Endothelial cell of umbilical vein (primary cell): Measurements from ENCODE around the gene ILKAP. TPM values are rescaled to one million over a fixed set of nuclear protein-coding genes. Genes with fewer than 3 reads are reported as not detected.

ENCODE experiments used
- BruUV-seq: library from RNA; stranded (reverse); fragments of 400-500 nt; replicated peaks from 2 replicates; lab custom pipeline; 2021; lab: Mats Ljungman, UMichigan
- CTCF ChIA-PET: fragments of 300-600, 350-600 bp; sonication (Branson Sonifier 250); formaldehyde crosslinking; loops from one replicate; lab custom pipeline; 2021; ENCODE audit warnings: antibody characterized with exemption, inconsistent platforms; lab: Charles Lee
- POLR2A ChIA-PET: fragments of 300-600, 350-600 bp; sonication (Branson Sonifier 250); formaldehyde crosslinking; loops from one replicate; lab custom pipeline; 2021; ENCODE audit warnings: antibody characterized with exemption, inconsistent platforms; lab: Charles Lee
- DNase-seq: peaks from one replicate; pipeline ENCODE4 v3.0.0-alpha.2; 2011; ENCODE audit warnings: low read depth, low spot score
- FAIRE-seq: peaks from 2 replicates; lab custom pipeline; 2011; peaks lifted over from hg19 to GRCh38; lab: Jason Lieb, UNC
- H2AFZ ChIP-seq: 2 replicates; pipeline ENCODE4 v1.6.0; 2012; ENCODE audit warnings: low read depth, low read length, control low read depth, inconsistent platforms
- H3K27ac ChIP-seq: 2 replicates; pipeline ENCODE4 v1.5.1; 2011; ENCODE audit warnings: low read depth, mild to moderate bottlenecking, control low read depth, low read length, moderate library complexity; ENCODE audit not compliant: insufficient read depth
- H3K27me3 ChIP-seq, 2 experiments: 2 replicates each; pipeline versions ENCODE4 v1.6.0 to v1.6.1; 2011; ENCODE audit warnings: low read length in 2 of 2, mixed read lengths in 1 of 2; ENCODE audit not compliant: control insufficient read depth in 2 of 2, insufficient read depth in 2 of 2
- H3K36me3 ChIP-seq, 2 experiments: 2 replicates in 1 of 2; 3 replicates in 1 of 2; pipeline ENCODE4 v1.5.1; 2011; ENCODE audit warnings: low read length in 2 of 2, mild to moderate bottlenecking in 1 of 2, moderate library complexity in 1 of 2; ENCODE audit not compliant: control insufficient read depth in 2 of 2, insufficient read depth in 2 of 2; ENCODE audit errors: extremely low read depth in 1 of 2
- H3K4me1 ChIP-seq: 3 replicates; pipeline ENCODE4 v1.5.1; 2011; ENCODE audit warnings: mild to moderate bottlenecking, low read length; ENCODE audit not compliant: control insufficient read depth, insufficient read depth; ENCODE audit errors: extremely low read depth
- H3K4me2 ChIP-seq: 2 replicates; pipeline ENCODE4 v1.6.1; 2011; ENCODE audit warnings: low read length, control low read depth, mixed read lengths; ENCODE audit not compliant: insufficient read depth
- H3K4me3 ChIP-seq, 3 experiments: fragments of 200-600 bp in 1 of 3; sonication (generic), shearing (Covaris generic) in 1 of 3; replicated peaks in 1 of 3; 2 replicates each; pipeline ENCODE4 v1.5.1; 2011 to 2016; ENCODE audit warnings: control low read depth in 3 of 3, low read length in 3 of 3, mild to moderate bottlenecking in 2 of 3, inconsistent platforms in 1 of 3, low read depth in 1 of 3, moderate library complexity in 1 of 3; ENCODE audit not compliant: insufficient read depth in 1 of 3
- H3K79me2 ChIP-seq: 2 replicates; pipeline ENCODE4 v1.6.0; 2012; ENCODE audit warnings: low read length, inconsistent platforms; ENCODE audit not compliant: control insufficient read depth, insufficient read depth
- H3K9ac ChIP-seq: replicated peaks from 2 replicates; pipeline ENCODE3; 2011; ENCODE audit warnings: low read length, control low read depth; ENCODE audit not compliant: insufficient read depth; ENCODE audit errors: extremely low read depth
- H3K9me1 ChIP-seq: replicated peaks from 3 replicates; pipeline ENCODE4 v1.6.0; 2011; ENCODE audit warnings: mild to moderate bottlenecking, low read length; ENCODE audit not compliant: control insufficient read depth, insufficient read depth; ENCODE audit errors: extremely low read depth
- H3K9me3 ChIP-seq: replicated peaks from 2 replicates; pipeline ENCODE4 v1.5.1; 2012; ENCODE audit warnings: low read length, inconsistent platforms; ENCODE audit not compliant: control insufficient read depth, insufficient read depth
- H4K20me1 ChIP-seq: replicated peaks from 2 replicates; pipeline ENCODE3; 2011; ENCODE audit warnings: mild to moderate bottlenecking, low read length; ENCODE audit not compliant: control insufficient read depth, insufficient read depth; ENCODE audit errors: extremely low read depth
- EZH2 ChIP-seq: IDR thresholded peaks from 2 replicates; pipeline ENCODE4 v1.6.1; 2012; ENCODE audit warnings: borderline replicate concordance, low read depth, mild to moderate bottlenecking, moderate library complexity, low read length, inconsistent platforms; ENCODE audit not compliant: severe bottlenecking
- FOS ChIP-seq: IDR thresholded peaks from 2 replicates; pipeline ENCODE4 v1.6.1; 2011; ENCODE audit warnings: mild to moderate bottlenecking, low read length, moderate library complexity, borderline replicate concordance; ENCODE audit not compliant: insufficient read depth
- GATA2 ChIP-seq: IDR thresholded peaks from 2 replicates; pipeline ENCODE4 v1.7.0; 2011; ENCODE audit warnings: low read depth, mild to moderate bottlenecking, moderate library complexity, mixed read lengths, low read length; ENCODE audit not compliant: insufficient read length, insufficient read depth
- JUN ChIP-seq: IDR thresholded peaks from 2 replicates; pipeline ENCODE4 v1.6.1; 2011; ENCODE audit warnings: borderline replicate concordance, low read depth; ENCODE audit not compliant: insufficient read length, insufficient read depth
- MYC ChIP-seq: IDR thresholded peaks from one replicate; pipeline ENCODE4 v1.6.1; 2011; ENCODE audit warnings: mild to moderate bottlenecking, low read depth, low read length
- POLR2A ChIP-seq: IDR thresholded peaks from 2 replicates; pipeline ENCODE4 v1.6.1; 2012; ENCODE audit warnings: low read depth, mild to moderate bottlenecking, control low read depth, low read length
- POLR2AphosphoS5 ChIP-seq: IDR thresholded peaks from 2 replicates; pipeline ENCODE4 v1.6.1; 2012; ENCODE audit warnings: low read depth, mild to moderate bottlenecking, control low read depth, low read length, moderate library complexity; ENCODE audit not compliant: insufficient read depth
- dilution Hi-C: fragments of 300-500 bp; cut with MboI; formaldehyde crosslinking; loops from one replicate; pipeline ENCODE4 v1.15.0; 2019; ENCODE audit warnings: low sequenced_read_pairs; ENCODE audit not compliant: extremely low pct_ligation_motif_present
- intact Hi-C: fragments of 100-400 bp; cut with micrococcal nuclease; formaldehyde crosslinking; loops from one replicate; pipeline ENCODE4 v1.10.0; 2022
- polyA plus RNA-seq, 4 experiments: library from polyadenylated mRNA; depleted of rRNA in 3 of 4; stranded (reverse) in 3 of 4; unstranded in 1 of 4; fragments of >200 nt; gene quantifications; 2 replicates each; pipeline versions ENCODE4 v1.2.1 to v1.2.3, GENCODE V29; 2011 to 2012; ENCODE audit warnings: missing spikeins in 1 of 4
- total RNA-seq: library from RNA; stranded (reverse); gene quantifications from 2 replicates; pipeline ENCODE4 v1.2.3, GENCODE V29; 2021
- TF ChIP-seq, protein P1 (sequence below), 2 donors: IDR thresholded peaks; 1 replicate in 1 of 2; 2 replicates in 1 of 2; pipeline ENCODE4 v1.5.1; 2011; ENCODE audit warnings: low read length in 2 of 2, mild to moderate bottlenecking in 2 of 2, moderate library complexity in 2 of 2, control low read depth in 1 of 2, inconsistent platforms in 1 of 2, low read depth in 1 of 2; ENCODE audit not compliant: insufficient read depth in 1 of 2; ENCODE audit errors: extremely low read depth in 1 of 2
- TF ChIP-seq, protein P2 (sequence below): IDR thresholded peaks from 2 replicates; pipeline ENCODE4 v1.6.1; 2011; ENCODE audit not compliant: insufficient read depth, insufficient read length

The ILKAP gene
- total and polyA plus RNA-seq, 2 donors (not counting 3 experiments of a cell fraction or from before 2014, with no cell fraction given) = 49.2 to 49.8 TPM

GRCh38 chr2:238251331-238251730, 47.8 kb upstream of the ILKAP start:
- CTCF ChIA-PET = interaction anchor here (6.0 kb wide), 1 partner anchor 13 kb away, joined by 43 read pairs; no protein-coding TSS in a partner anchor
- Histone ChIP-seq H3K9ac (no peak overlapping the region), H3K4me3 (no peak overlapping the region), H3K27me3 (no peaks in the 10 kb centered on the region), H3K9me3 (no peaks in the 10 kb centered on the region), H4K20me1 (no peaks in the 10 kb centered on the region), H3K9me1 (no peaks in the 10 kb centered on the region), H3K36me3 (peaks cover 0 to 3% of the 10 kb centered on the region in 2 experiments), H3K27ac (no peak overlapping the region), H3K79me2 (no peaks in the 10 kb centered on the region), H3K4me1 (no peaks in the 10 kb centered on the region), H2AFZ (no peak overlapping the region), H3K4me2 (no peak overlapping the region)
- POLR2A ChIA-PET = no interaction called here
- intact Hi-C loops (loop anchor here (10.0 kb wide), 1 partner anchor 173 kb away; the partner anchor contains the start of gene ASB1), dilution Hi-C loops (no loop called here)
- BruUV-seq = no TSS peak
- TF ChIP-seq JUN = no peak
- TF ChIP-seq GATA2 = no peak
- TF ChIP-seq POLR2AphosphoS5 = no peak
- no peak for TF ChIP-seq FOS
- TF ChIP-seq MYC = no peak
- TF ChIP-seq, protein P1, sequence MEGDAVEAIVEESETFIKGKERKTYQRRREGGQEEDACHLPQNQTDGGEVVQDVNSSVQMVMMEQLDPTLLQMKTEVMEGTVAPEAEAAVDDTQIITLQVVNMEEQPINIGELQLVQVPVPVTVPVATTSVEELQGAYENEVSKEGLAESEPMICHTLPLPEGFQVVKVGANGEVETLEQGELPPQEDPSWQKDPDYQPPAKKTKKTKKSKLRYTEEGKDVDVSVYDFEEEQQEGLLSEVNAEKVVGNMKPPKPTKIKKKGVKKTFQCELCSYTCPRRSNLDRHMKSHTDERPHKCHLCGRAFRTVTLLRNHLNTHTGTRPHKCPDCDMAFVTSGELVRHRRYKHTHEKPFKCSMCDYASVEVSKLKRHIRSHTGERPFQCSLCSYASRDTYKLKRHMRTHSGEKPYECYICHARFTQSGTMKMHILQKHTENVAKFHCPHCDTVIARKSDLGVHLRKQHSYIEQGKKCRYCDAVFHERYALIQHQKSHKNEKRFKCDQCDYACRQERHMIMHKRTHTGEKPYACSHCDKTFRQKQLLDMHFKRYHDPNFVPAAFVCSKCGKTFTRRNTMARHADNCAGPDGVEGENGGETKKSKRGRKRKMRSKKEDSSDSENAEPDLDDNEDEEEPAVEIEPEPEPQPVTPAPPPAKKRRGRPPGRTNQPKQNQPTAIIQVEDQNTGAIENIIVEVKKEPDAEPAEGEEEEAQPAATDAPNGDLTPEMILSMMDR (IDR thresholded peaks at IDR 0.05; ENCODE audit: extremely low read depth in 1 of 2, insufficient read depth in 1 of 2, low read depth in 1 of 2, low read length in 2 of 2) = no peak
- TF ChIP-seq EZH2 = no peak
- TF ChIP-seq POLR2A = no peak
- TF ChIP-seq, protein P2, sequence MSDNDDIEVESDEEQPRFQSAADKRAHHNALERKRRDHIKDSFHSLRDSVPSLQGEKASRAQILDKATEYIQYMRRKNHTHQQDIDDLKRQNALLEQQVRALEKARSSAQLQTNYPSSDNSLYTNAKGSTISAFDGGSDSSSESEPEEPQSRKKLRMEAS = no peak
- DNase-seq = no peak
- FAIRE-seq = no peak
